GM18909 (cell line): ENCODE data around the gene NLRP6.

Experiments used
- ATAC-seq: cut with Tn5 transposase; IDR thresholded peaks from one replicate; pipeline ENCODE4 v1.9.1; 2021; ENCODE audit warnings: mild to moderate bottlenecking; ENCODE audit not compliant: unreplicated experiment, poor library complexity

The NLRP6 gene

GRCh38 chr11:255176-255575 lies 23.0 kb upstream of the NLRP6 start:
- no peak for ATAC-seq

- no peak for ATAC-seq
Measured at GRCh38 chr11:255816-256215, 22.4 kb upstream of the NLRP6 start.

GRCh38 chr11:256952-257737 lies 21.1 kb upstream of the NLRP6 start:
- ATAC-seq: no peak

DNA sequence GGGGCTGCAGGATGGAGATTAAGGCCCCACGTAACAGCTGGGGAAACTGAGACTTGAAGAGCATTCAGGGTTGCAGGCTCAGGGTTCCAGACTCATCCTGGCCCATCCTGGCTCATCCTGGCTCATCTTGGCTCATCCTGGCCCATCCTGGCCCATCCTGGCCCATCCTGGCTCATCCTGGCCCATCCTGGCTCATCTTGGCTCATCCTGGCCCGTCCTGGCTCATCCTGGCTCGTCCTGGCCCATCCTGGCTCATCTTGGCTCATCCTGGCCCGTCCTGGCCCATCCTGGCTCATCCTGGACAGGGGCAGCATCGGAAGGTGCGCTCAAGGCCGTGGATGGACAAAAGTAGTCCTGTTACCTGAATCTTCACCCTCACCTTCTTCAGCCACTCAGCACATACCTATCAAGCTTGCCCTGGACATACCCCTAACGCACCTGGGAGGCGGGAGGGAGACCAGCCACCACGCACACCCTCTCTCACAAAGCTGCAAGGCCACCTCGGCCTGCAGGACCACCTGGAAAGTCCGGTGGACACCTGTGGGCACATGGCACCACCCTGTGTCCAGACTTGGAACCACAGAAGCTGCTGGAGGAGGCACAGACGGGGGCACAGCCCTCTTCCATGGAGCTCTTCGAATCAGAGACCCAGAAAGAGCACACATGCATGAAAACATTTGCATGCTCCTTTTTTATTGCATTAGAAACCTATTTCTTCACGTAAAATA lies 20.3 kb upstream of the NLRP6 start:
- no peak for ATAC-seq

DNA sequence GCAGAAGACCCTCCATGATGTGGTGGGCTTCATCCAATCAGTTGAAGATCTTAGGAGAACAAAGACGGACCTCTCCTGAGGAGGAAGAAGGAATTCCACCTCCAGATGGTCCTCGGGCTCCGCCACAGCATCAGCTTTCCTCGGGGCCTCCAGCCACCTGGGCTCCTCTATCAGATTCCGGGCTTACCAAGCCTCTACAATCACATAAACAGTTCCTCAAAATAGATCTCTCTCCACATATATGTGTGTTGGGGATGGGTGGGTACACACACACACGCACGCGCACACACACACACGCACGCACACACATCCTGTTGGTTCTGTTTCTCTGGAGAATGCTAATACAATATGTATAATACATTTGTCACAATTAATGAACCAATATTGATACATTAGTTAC lies 18.8 kb upstream of the NLRP6 start:
- no peak for ATAC-seq

GRCh38 chr11:261624-262023 lies 16.6 kb upstream of the NLRP6 start:
- no peak for ATAC-seq

DNA sequence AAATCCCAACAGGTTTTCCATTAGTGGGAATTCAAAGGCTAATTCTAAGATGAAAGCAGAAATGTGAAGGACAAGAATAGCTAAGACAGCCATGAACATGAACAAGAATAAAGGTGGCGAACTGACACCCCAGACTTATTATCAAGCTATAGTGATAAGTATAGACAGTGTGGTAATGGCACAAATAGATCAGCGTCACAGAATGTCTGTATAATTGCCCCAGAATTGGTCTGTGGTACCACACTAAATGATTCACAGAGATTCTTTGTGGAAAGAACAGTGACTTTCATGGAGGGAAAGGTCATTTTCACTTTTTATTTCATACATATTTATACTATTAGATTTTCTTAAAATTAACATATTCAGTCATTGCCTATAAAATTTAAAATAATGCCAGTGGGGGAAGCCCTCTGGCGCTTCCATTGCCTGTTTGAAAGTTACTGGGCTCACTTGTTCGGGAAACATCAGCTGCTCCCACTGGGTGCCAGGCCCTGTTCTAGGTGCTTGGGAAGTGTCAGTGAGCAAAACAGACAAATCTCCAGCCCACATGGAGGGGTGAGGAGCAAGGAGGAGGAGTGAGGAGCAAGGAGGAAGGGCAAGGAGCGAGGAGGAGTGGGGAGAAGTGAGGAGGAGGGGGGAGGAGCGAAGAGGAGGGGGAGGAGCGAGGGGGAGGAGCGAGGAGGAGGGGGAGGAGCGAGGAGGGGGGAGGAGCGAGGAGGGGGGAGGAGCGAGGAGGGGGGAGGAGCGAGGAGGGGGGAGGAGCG lies 11.3 kb upstream of the NLRP6 start:
- ATAC-seq: no peak

GRCh38 chr11:267491-267994 lies 10.7 kb upstream of the NLRP6 start:
- ATAC-seq: no peak

DNA sequence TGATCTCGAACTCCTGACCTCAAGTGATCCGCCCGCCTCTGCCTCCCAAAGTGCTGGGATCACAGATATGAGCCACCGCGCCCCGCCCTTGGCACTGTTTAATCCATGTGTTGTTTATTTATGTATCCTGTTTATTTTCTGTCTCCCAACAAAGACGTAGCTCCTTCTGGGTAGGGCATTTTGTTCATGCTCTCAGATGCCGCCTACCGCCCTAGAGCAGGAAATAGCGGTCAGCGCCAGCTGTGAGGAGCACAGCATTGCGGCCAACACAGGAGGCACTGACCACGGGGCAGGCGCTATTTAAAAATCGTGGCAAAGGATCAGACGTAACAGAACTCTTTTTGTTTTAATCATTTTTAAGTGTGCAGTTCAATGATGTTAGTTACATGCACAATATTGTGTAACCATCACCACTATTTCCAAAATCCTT lies 9.5 kb upstream of the NLRP6 start:
- ATAC-seq: peak; percentile 50

DNA sequence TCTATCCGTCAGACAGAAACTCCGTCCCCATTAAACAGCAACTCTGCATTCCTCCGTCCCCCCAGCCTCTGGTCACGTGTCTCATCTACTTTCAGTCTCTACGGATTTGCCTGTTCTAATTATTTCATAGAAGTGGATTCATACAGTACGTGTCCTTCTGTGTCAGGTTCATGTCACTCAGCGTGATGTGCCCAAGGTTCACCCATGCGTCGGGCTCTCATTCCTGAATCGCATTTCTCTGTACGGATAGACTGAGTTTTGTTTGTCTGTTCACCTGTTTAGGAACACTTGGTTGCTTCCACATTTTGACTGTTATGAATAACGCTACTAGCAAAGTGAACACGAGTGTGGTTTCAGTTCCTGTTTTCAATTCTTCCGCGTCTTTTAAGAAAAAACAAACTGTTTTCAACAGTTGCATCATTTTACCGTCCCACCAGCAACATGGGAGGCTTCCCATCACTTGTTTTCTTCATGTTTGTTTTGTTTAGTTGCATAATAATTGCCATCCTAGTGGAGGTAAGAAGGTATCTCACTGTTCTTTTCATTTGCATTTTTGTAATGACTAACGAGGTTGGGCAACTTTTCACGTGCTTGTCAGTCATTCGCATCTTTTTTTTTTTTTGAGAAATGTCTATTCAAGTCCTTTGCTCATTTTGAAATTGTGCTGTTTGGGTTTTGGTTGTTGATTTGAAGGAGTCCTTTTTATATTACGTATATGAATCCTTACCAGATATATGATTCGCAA lies 8.9 kb upstream of the NLRP6 start:
- peak; percentile 72 for ATAC-seq

- no peak for ATAC-seq
Measured at GRCh38 chr11:270451-271318, 7.5 kb upstream of the NLRP6 start.

- no peak for ATAC-seq
Measured at GRCh38 chr11:271319-271715, 6.9 kb upstream of the NLRP6 start.

- ATAC-seq: no peak
Measured at GRCh38 chr11:272195-272930, 5.8 kb upstream of the NLRP6 start.

- no peak for ATAC-seq
Measured at GRCh38 chr11:272931-273198, 5.3 kb upstream of the NLRP6 start.

DNA sequence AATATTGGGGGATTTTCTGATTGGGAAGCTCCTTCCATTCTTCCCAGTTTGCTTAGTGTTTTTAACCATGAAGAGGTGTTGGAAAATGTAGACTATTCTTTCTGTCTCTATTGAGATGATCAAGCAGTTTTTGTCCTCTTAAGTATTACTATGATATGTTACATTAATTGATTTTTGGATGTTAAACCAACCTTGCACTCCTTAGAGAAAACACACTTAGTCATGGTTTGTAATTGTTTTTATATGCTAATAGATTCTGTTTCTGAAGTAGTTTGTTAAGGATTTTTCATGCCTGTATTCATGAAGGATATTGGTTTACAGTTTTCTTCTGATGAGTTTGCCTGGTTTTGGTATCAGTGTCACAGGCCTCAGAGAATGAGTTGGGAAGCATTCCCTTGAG lies 2.0 kb upstream of the NLRP6 start:
- no peak for ATAC-seq

- ATAC-seq: no peak
Measured at GRCh38 chr11:279040-279965, 1.1 kb downstream of the NLRP6 start.

DNA sequence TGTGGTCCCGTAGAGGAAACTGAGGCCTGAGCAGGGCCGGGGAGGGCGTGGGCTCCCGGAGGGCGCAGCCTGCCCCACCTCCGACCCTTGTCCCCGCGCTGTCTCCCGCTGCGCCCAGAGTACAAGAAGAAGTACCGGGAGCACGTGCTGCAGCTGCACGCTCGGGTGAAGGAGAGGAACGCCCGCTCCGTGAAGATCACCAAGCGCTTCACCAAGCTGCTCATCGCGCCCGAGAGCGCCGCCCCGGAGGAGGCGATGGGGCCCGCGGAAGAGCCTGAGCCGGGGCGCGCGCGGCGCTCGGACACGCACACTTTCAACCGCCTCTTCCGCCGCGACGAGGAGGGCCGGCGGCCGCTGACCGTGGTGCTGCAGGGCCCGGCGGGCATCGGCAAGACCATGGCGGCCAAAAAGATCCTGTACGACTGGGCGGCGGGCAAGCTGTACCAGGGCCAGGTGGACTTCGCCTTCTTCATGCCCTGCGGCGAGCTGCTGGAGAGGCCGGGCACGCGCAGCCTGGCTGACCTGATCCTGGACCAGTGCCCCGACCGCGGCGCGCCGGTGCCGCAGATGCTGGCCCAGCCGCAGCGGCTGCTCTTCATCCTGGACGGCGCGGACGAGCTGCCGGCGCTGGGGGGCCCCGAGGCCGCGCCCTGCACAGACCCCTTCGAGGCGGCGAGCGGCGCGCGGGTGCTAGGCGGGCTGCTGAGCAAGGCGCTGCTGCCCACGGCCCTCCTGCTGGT lies 1.9 kb downstream of the NLRP6 start:
- no peak for ATAC-seq
